M059J (cell line): ENCODE measurements around the gene GPR150. TPM values are rescaled to one million over a fixed set of nuclear protein-coding genes. Genes with fewer than 3 reads are reported as not detected.

ENCODE experiments used
- DNase-seq: peaks from one replicate; pipeline ENCODE4 v3.0.0-alpha.2; 2012; ENCODE audit warnings: low read depth
- total RNA-seq: library from RNA; depleted of rRNA; stranded (reverse); fragments of >200 nt; shearing (Covaris generic); gene quantifications from 2 replicates; pipeline ENCODE4 v1.2.3, GENCODE V29; 2014; rRNA removed

GPR150 gene
- total RNA-seq, 1 experiment from 2014 or later: 0.34 TPM

- DNase-seq: no peak
Observed at GRCh38 chr5:95649842-95650620, 30.1 kb downstream of the GPR150 start.

GRCh38 chr5:95652849-95653248 lies 33.0 kb downstream of the GPR150 start:
- DNase-seq: no peak

DNA sequence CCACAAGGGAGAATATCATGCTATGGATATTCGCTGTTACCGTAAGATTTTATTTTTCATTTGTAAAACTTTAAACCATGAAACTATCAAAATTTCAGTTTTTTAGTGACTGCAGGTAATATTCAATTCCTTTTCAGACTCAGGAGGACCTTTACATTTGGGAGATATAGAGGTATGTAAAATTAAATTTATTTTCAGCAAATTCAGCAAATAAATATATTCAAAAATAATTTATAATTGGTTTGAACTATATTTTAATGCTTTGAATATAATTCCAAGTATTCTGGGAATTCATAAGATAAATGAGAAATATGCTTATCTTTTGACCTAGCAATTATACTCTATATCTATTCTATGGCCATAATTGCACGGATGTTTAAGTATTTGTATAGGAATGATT lies 34.3 kb downstream of the GPR150 start:
- DNase-seq: no peak

- DNase-seq: no peak
Observed at GRCh38 chr5:95655575-95655974, 35.7 kb downstream of the GPR150 start.

- no peak for DNase-seq
Observed at GRCh38 chr5:95660060-95660459, 40.2 kb downstream of the GPR150 start.

GRCh38 chr5:95662946-95663345 lies 43.1 kb downstream of the GPR150 start:
- no peak for DNase-seq

- DNase-seq: peak; percentile 49
Observed at GRCh38 chr5:95664204-95664786, 44.4 kb downstream of the GPR150 start.

DNA sequence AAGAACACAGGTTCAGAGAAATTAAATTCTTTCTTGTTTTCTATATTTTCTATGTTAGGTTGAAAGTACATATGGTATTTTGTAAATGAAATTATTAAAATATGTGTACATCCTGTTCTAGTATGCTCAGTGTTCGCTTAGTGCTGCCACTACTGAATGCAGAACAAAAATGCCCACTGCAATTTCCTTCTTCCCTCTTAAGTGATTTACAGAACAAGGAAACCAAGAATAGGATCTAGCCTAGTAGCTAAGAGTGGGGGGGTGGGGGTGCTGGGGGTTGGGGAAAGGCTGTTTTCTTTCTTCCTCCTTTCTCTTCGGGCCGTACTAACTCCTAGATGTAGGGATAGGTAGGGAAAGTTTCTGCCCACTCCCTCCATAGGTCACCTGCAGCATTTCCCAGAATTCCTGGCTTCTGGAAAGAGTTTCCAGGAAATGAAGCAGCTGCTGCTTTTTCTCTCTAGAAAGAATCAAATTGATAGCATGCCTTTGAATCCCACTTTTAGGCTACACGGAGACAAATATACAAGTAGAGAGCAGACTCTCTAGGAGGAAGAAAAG lies 47.3 kb downstream of the GPR150 start:
- DNase-seq: no peak

DNA sequence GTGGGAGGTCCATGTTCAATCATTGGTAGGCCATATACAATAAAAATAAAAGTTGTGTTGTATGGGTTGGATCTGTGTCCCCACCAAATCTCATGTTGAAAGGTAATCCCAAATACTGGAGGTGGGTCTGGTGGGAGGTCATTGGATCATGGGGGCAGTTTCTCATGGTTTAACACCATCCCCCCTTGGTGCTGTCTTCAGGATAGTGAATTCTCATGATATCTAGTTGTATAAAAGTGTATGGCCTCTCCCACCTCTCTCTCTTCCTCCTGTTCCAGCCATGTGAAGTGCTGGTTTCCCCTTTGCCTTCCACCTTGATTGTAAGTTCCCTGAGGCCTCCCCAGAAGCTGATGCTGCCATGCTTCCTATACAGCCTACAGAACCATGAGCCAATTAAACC lies 47.8 kb downstream of the GPR150 start:
- DNase-seq: no peak

- no peak for DNase-seq
Observed at GRCh38 chr5:95668216-95668615, 48.3 kb downstream of the GPR150 start.

GRCh38 chr5:95668728-95669127 lies 48.8 kb downstream of the GPR150 start:
- DNase-seq: no peak

DNA sequence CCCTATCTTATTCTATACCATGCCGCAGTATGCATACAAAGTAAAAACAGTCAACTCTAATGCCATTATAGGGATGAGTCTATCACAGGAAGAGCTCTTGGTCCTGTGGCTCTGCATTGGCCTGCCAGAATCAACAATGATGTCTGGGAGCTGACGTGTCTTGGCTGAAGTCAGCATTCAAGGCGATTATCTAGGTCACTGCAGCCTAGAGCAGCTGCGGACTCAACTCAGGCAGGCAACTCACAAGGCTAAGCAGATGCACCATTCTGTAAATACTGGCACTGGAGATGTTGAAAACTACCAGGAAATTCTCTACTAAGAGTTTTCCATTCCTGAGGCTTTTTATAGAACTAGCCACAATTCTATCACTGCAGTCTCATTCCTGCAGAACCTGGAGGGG lies 49.7 kb downstream of the GPR150 start:
- DNase-seq: peak; percentile 90

DNA sequence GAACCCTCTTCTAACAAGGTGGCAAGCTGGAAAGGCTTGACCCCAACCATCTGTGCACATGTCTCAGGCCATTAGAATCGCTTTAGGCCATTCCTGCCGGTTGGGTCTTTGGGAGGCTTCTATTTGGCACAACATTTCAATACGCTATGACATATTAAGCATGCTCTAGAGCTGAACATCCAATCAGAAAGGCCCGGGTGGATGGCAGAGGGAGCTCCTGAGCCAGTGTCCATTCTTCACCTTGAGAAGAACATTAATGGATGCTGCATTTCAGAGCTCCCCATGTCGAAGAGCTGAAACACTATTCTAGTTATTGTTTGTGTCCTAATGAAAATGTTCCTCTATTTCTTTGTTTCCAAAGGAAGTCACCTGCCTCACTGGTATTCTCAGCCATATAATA lies 50.1 kb downstream of the GPR150 start:
- peak; percentile 12 for DNase-seq

DNA sequence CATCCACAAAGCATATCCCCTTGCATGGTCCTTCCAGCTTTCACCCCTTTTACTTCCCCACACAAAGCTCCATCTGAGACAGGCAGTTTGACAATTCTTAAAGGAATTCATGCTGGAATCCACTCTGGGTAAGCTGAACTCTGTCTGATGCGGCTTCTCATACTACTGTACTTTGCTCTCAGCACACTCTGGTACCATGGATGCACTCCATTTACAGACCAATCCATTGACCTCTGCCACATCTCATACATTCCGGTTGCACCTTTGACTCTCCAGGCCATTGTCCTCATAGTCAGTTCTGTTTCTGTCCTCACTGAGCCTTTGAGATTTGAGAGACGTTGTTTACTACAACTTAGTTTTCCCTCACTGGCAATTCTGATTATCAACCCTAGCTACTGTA lies 50.7 kb downstream of the GPR150 start:
- DNase-seq: no peak

Other genes starting within 250 kb of the GPR150 start
- 0.54 TPM in 1 of 2 replicates, not detected in the other for gene FAM81B, start 228.7 kb upstream of the GPR150 start, total RNA-seq
- gene SKIC3, start 65.1 kb upstream of the GPR150 start, total RNA-seq: 36.8 and 44.8 TPM in 2 replicates
- gene ARSK, start 65.0 kb upstream of the GPR150 start, total RNA-seq: 12.3 and 13.4 TPM in 2 replicates
- gene RFESD, start 26.7 kb downstream of the GPR150 start, total RNA-seq: 1.6 and 1.7 TPM in 2 replicates
- 0.54 and 1.3 TPM in 2 replicates for gene SPATA9, start 62.9 kb downstream of the GPR150 start, total RNA-seq
- 192 and 286 TPM in 2 replicates for gene RHOBTB3, start 111.2 kb downstream of the GPR150 start, total RNA-seq
- 34.6 and 38.7 TPM in 2 replicates for gene GLRX, start 202.6 kb downstream of the GPR150 start, total RNA-seq